Upper lobe of left lung (tissue), 4 donors: Measurements from ENCODE around the gene AFAP1.

ENCODE experiments used
- EP300 ChIP-seq, 4 donors: sonication (generic); formaldehyde crosslinking; IDR thresholded peaks; one replicate each; pipeline ENCODE4 v1.5.1; 2017; ENCODE audit warnings: antibody characterized with exemption in 4 of 4, control low read depth in 2 of 4
- POLR2A ChIP-seq, 4 donors: fragments of 450-650 bp; IDR thresholded peaks; one replicate each; pipeline ENCODE4 v1.5.1; 2016 to 2017; ENCODE audit warnings: antibody characterized with exemption in 4 of 4, mild to moderate bottlenecking in 2 of 4
- TF ChIP-seq, protein P1 (sequence below), 6 experiments: fragments of 450-650 bp in 4 of 6; fragments of 200-600 bp in 2 of 6; sonication (generic) in 2 of 6; IDR thresholded peaks; one replicate each; pipeline ENCODE4 v1.5.1; 2016 to 2019; ENCODE audit warnings: antibody characterized with exemption in 6 of 6

DNA sequence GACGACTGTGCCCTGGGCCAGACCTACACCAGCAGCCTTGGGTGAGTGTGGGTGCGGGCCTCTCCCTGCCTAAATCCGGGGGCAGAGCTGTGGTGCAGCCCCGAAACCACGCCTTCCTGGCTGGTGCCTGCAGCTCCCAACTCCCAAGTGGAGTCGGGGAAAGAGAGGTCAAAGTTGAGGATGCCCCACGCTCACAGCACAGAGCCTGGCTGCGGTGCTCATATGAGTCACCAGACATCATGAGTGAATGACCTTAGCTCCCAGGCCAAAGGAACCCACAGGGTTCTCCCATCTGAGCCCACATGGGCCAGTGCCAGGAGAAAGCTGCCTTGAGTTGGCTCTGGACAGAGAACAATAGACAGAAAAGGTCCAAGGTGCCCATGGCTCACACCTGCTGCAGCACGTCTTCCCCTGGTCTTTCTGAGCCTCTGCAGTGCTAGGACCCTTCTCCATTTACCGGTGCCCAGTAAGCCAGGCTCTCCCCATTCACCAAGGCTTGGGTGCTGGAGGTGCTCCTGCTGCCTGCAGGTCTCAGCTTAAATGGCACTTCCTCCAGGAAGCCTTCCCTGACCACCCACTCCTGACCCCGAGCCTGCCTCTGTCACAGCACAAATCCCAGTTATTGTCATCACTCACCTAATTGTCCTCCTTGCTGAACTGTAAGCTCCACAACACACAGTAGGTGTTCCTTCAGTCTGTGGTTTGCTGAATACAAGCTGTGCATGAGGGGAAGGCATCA, 224.2 kb downstream of the AFAP1 start:
- TF ChIP-seq, protein P1, sequence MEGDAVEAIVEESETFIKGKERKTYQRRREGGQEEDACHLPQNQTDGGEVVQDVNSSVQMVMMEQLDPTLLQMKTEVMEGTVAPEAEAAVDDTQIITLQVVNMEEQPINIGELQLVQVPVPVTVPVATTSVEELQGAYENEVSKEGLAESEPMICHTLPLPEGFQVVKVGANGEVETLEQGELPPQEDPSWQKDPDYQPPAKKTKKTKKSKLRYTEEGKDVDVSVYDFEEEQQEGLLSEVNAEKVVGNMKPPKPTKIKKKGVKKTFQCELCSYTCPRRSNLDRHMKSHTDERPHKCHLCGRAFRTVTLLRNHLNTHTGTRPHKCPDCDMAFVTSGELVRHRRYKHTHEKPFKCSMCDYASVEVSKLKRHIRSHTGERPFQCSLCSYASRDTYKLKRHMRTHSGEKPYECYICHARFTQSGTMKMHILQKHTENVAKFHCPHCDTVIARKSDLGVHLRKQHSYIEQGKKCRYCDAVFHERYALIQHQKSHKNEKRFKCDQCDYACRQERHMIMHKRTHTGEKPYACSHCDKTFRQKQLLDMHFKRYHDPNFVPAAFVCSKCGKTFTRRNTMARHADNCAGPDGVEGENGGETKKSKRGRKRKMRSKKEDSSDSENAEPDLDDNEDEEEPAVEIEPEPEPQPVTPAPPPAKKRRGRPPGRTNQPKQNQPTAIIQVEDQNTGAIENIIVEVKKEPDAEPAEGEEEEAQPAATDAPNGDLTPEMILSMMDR (IDR thresholded peaks at IDR 0.05) = no peak
- TF ChIP-seq POLR2A (IDR thresholded peaks at IDR 0.05) (no peak), EP300 (IDR thresholded peaks at IDR 0.05) (no peak)
